ENCODE measurements around the gene ITGA7.

ITGA7 gene

DNA sequence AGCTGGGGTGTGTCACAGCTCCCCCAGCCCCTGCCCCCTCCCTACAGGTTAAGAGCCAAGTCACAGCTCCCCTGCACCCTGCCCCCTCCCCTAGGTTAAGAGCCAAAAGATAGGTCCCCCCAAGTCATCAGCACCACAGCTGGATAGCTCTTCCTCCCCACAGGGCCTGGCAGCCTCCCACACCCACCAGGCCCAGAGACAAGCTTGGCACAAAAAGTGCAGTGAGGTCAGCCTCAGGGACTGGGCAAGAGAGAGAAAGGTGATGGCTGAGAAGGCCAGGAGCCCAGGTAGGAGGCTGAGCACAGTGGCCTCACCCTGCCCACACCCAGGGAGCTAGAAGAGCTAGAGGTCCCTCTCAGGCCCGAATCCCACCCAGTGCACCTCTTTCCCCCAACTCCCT is 8.7 kb downstream of the ITGA7 start:
- DNase-seq (ENCODE audit: low read depth), result no peak

- no peak for DNase-seq (ENCODE audit: low read depth)
Observed at GRCh38 chr12:55698241-55698955, 9.3 kb downstream of the ITGA7 start.

DNA sequence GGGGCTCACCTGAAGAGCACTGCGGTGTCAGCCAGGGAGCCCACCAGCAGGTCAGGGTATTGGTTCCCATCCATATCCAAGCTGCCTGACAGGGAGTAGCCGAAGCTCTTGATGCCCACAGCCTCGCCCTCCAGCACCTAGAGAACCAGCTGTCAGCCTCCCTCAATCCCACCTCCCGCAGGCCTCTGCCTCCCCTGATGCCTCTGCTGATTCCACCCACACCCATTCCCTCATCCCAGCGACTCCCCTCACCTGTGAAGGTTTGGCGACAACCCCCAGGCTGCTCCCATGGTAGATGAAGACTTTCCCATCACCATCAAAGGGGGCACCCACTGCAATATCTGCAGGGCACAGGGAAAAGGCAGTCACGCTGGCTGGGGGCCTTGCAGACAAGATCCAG is 10.0 kb downstream of the ITGA7 start:
- DNase-seq (ENCODE audit: low read depth), result no peak

GRCh38 chr12:55696796-55697462 is 10.8 kb downstream of the ITGA7 start:
- no peak for DNase-seq (ENCODE audit: low read depth)

DNA sequence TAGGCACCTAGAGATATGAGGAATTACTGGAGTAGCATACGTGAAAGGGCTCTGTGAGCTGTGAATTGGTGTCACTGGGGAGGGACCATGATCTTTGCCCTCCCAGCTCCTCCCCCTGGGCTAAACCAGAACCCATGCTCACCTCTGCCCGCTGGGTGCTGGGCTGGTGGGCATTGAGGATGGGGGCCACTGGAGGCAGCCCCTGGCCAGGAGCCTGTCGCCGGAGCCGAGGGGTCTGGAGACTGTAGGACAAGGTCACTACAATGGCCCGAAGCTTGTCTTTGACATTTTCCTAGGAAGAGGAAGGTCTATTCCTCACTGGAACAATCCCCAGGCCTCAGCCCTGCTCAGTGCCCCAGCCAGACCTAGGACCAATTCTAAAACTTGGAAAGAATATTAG is 11.6 kb downstream of the ITGA7 start:
- no peak for DNase-seq (ENCODE audit: low read depth)

DNA sequence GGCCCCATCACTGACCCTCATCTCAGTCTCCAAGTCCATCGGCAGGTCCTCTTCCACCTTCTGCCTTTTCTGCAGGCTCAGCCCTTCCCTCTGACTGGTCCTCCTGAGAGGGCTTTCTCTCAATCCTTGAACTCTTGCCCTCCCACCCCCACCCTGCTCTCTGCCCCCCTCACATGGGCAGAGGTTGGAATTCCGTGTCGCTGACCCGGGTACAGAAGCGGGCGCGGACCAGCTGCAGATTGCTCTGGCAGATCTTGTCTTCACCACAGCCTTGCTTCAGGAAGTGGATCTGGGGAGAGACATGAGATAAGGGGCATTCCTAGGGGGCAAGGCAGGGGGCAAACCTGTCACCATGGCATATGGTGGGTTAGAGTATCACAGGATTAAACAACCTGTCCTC is 12.4 kb downstream of the ITGA7 start:
- DNase-seq (ENCODE audit: low read depth), result no peak

DNA sequence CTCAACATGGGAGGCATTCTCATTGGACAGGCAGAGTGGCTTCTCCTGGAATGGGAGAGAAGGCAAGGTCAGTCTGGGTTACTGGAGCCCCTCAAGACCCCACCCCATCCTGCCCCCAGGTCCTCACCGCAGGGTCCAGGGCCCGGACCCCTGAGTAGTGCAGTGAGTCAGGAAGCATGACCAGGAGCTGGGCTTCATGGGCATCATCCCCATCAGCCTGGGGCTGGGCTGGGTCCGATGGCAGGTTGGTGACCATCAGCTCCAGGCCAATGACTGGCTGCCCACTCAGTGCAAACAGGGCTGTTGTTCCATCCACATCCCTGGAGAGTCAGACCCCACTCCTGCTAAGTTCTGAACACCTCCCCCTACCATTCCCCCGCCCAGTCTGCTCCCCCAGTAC is 13.1 kb downstream of the ITGA7 start:
- DNase-seq (ENCODE audit: low read depth), result no peak

DNA sequence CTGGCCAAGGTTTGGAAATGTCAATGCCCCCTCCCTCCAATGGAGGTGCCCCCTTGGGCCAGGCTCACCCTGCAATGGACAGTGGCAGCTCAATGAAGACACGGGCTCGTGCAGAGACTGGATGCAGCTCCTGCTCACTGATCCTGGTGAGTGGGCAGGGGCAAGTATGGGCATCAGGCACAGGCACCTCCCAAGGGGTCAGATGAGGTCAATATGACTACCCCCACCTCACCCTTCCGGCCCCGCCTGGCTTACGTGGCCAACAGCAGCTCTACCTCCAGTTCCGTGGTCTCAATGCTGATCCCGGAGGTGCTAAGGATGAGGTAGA is 13.6 kb downstream of the ITGA7 start:
- no peak for DNase-seq (ENCODE audit: low read depth)

DNA sequence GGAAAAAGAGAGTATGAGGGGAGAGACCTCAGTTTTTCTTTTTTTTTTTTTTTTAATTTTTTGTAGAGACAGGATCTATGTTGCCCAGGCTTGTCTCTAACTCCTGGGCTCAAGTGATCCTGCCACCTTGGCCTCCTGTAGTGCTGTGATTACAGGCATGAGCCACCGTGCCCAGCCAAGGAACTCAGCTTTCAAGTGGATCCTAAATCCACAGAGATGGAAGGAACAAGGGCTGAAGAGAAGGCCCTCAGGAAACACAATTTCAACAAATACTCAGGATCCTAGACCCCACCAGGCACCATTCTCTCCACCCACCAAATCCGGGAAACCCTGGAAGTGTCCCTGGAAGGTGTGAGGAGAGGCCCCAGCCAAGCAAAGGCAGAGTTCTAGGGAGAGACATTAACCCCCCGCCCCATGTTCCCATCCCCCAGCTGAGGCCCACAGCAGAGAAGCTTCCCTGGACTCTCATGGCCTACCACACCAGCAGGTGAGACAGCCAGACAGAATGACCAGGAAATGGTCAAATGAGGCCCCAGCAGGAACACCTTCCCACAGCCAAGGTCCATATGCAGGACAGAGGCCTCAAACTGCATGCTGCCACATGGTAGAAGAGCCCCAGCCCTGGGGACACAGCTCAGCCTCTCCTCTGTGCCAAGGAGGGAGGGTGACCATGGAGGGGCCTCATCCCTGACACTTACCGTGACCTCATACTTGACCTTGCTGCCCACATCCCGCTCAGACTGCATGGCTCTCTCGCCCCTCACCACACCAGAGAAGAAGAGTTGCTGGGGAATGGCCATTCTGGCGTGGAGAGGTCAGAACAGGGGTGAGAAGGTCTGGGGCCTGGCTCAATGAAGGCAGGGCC is 14.1 kb downstream of the ITGA7 start:
- no peak for DNase-seq (ENCODE audit: low read depth)

- DNase-seq (ENCODE audit: low read depth), result no peak
Observed at GRCh38 chr12:55692631-55693322, 14.9 kb downstream of the ITGA7 start.

DNA sequence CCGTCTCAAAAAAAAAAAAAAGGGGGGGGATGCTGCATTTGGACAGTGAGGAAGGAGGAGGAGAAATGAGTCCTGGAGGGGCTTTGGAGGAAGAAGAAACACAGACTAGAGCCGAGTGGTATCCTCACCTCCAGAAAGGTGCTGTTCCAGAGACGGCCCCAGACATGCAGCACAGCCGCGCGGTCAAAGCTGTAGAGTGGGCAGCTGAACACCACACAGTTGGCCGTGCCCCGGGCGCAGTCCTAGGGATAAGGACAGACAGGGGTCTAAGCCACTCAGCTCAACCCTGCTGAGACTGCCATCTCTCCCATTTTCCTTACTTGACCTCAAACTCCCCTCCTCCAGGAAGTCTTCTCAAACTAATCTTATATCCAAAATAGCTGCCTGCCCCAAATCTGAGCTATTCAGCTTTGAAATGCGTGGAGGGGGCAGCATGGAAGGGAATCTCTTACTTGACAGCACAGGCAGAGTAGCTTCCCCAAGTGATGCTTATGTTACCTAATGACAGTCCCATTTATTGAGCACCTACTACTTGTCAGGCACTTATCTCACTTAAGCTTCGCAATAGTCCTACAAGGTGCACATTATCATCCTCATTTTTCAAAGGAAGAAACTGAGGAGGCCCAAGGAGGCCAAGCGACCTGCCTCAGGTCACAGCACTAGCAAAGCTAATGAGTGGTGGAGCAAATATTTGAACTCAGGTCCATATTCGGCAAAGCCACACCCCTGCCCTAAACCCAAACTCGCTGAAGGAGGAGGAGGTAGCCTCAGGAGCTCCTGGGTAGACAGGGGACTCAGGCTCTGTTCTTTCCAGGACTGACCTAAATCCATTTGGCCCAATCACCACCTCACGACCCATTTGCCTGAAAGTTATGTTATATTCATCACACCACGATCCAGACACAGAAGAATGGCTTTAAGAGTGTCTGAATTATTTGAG is 18.7 kb downstream of the ITGA7 start:
- DNase-seq (ENCODE audit: low read depth), result no peak

DNA sequence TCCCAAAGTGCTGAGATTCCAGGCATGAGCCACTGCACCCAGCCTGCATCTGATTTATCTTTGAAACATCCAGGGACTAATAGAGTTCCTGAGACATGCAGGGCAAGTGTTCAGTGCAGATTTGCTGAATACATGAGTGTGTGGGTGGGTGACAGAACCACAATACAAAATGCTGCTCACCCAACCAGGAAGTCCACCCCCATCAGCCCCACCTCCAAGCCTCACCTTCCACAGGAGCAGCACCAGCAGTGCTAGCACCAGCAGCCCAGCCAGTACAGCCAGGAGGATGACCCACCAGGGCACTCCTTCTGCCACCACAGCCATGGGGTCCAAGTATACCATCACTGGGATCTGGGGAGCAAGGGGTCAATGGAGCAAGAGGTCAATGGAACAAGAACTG is 20.0 kb downstream of the ITGA7 start:
- DNase-seq (ENCODE audit: low read depth), result peak; percentile 26

GRCh38 chr12:55686366-55687010 is 21.2 kb downstream of the ITGA7 start:
- no peak for DNase-seq (ENCODE audit: low read depth)

DNA sequence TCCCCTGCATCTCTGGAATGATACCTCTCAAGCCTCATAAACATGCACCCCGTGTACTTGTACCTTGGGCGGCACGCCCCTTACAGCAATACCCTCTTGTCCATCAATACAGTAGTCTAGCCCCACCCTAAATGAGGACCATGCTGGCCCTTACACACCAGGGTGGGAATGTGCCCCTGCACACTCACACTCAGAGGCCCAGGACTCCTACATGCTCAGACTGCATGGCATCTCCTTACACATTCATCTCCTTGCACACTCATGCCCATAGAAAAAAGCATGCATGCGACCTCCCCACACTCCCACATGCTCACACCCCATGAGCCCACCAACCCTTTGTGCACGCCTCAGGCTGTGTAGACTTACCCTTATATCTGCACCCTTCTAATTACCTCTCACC is 22.0 kb downstream of the ITGA7 start:
- DNase-seq (ENCODE audit: low read depth), result no peak

GRCh38 chr12:55684761-55685370 is 22.8 kb downstream of the ITGA7 start:
- DNase-seq (ENCODE audit: low read depth), result no peak

DNA sequence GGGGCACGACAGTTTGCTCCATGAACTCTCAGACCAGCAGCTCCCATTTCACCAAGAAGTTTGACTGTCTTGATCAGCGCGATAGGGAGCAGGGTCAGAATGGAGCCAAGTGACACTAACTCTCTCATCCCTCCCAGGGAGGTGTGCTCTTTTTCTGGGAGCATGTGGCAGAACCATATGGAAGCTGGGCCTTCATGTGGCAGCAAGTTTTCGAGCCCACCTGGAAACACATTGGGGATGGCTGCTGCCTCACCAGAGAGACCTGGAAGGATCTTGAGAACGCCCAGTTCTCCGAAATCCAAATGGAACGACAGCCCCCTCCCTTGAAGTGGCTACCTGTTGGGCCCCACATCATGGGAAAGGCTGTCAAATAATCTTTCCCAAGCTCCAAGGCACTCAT is 24.0 kb downstream of the ITGA7 start:
- DNase-seq (ENCODE audit: low read depth), result no peak

DNA sequence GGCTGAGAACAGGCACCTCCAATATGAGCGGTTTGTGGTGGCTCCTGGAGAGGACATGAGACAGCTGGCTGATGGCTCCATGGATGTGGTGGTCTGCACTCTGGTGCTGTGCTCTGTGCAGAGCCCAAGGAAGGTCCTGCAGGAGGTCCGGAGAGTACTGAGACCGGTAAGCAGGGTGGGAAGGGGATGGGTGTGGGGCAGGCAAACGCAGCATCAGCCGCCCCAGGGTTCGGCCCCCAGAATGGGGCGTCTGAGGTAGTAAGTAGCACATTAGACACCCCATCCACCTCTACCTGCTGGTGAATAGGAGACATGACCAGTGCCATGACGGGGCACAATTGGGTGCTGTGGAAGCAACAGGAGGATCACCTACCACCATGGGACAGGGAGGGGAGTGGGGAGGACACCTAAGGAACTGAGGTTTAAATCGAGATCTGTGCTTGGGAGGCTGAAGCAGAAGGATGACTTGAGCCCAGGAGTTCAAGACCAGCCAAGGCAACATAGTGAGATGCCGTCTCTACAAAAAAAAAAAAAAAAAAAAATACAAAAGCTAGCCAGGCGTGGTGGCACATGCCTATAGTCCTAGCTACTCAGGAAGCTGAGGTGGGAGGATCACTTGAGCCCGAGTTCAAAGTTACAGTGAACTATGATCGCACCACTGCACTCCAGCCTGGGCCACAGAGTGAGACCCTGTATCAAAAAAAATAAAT is 25.5 kb downstream of the ITGA7 start:
- no peak for DNase-seq (ENCODE audit: low read depth)

GRCh38 chr12:55681142-55682077 is 26.3 kb downstream of the ITGA7 start:
- DNase-seq (ENCODE audit: low read depth), result no peak

DNA sequence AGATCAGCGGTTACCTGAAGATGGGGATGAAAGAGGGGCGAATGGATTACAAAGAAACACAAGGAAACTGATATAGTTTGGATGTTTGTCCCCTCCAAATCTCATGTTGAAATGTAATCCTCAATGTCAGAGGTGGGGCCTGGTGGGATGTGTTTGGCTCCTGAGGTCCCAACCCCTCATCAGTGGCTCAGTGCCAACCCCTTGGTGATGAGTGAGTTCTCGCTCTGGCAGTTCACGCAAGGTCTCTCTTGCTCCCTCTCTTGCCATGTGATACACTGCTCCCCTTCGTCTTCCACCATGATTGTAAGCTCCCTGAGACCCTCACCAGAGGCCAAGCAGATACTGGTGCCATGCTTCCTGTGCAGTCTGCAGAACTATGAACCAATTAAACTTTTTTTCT is 28.0 kb downstream of the ITGA7 start:
- no peak for DNase-seq (ENCODE audit: low read depth)

All from stimulated activated CD8-positive, alpha-beta memory T cell treated with anti-CD3 and anti-CD28 coated beads, Interleukin-4, amount 100 ng/mL, for 24 hours (primary cell).